Testis (tissue), 3 donors: ENCODE data around the gene OVOL1. TPM values are rescaled to one million over a fixed set of nuclear protein-coding genes. Genes with fewer than 3 reads are reported as not detected.

Experiments
- DNase-seq: peaks from one replicate; pipeline ENCODE4 v3.0.0-alpha.2; 2019
- H3K27ac ChIP-seq, 2 donors: fragments of 200-600 bp; sonication (generic); one replicate each; pipeline ENCODE4 v1.5.1; 2019
- H3K27me3 ChIP-seq: fragments of 200-600 bp; sonication (generic); one replicate; pipeline ENCODE4 v1.5.1; 2019
- H3K36me3 ChIP-seq: fragments of 200-600 bp; sonication (generic); one replicate; pipeline ENCODE4 v1.5.1; 2017; ENCODE audit warnings: low read depth; ENCODE audit errors: missing control alignments
- H3K4me1 ChIP-seq: fragments of 200-600 bp; sonication (generic); one replicate; pipeline ENCODE4 v1.5.1; 2019
- H3K4me3 ChIP-seq, 2 donors: fragments of 200-600 bp; sonication (generic); one replicate each; pipeline ENCODE4 v1.5.1; 2017 to 2019
- H3K9me3 ChIP-seq: fragments of 200-600 bp; sonication (generic); one replicate; pipeline ENCODE4 v1.5.1; 2017
- CTCF ChIP-seq, 3 experiments: fragments of 450-650 bp in 2 of 3; fragments of 200-600 bp in 1 of 3; sonication (generic) in 1 of 3; IDR thresholded peaks; one replicate each; pipeline ENCODE4 v1.5.1; 2016 to 2019; ENCODE audit warnings: antibody characterized with exemption in 3 of 3, mild to moderate bottlenecking in 2 of 3, moderate library complexity in 1 of 3
- POLR2A ChIP-seq: fragments of 450-650 bp; IDR thresholded peaks from one replicate; pipeline ENCODE4 v1.6.1; 2017; ENCODE audit warnings: antibody characterized with exemption, mild to moderate bottlenecking, moderate library complexity
- WGBS, 2 donors: methylation state at CpG; one replicate each; pipeline ENCODE4 v1.1.5; 2018; 5-methylcytosine and 5-hydroxymethylcytosine counted together
- intact Hi-C: fragments of 100-400 bp; cut with DNase I; formaldehyde crosslinking; loops from one replicate; pipeline ENCODE4 v1.15.1; 2023; ENCODE audit warnings: low total_unique reads
- polyA plus RNA-seq: library from polyadenylated mRNA; stranded (reverse); fragments of 350-450 nt; fragmentation: Illumina TruSeq; extraction: RNeasy Lipid Tissue Mini Kit (QIAGEN cat#74804); gene quantifications from one replicate; pipeline ENCODE4 v1.2.3, GENCODE V29; 2014; ENCODE audit warnings: low read depth, low replicate concordance; ENCODE audit not compliant: insufficient read depth
- total RNA-seq, 2 donors: library from RNA; depleted of rRNA; stranded (reverse); fragments of >200 nt; gene quantifications; one replicate each; pipeline ENCODE4 v1.2.3, GENCODE V29; 2016

OVOL1 gene
- total and polyA plus RNA-seq, 3 donors from 2014 or later: 27.6 to 72.4 (median 33.9) TPM

DNA sequence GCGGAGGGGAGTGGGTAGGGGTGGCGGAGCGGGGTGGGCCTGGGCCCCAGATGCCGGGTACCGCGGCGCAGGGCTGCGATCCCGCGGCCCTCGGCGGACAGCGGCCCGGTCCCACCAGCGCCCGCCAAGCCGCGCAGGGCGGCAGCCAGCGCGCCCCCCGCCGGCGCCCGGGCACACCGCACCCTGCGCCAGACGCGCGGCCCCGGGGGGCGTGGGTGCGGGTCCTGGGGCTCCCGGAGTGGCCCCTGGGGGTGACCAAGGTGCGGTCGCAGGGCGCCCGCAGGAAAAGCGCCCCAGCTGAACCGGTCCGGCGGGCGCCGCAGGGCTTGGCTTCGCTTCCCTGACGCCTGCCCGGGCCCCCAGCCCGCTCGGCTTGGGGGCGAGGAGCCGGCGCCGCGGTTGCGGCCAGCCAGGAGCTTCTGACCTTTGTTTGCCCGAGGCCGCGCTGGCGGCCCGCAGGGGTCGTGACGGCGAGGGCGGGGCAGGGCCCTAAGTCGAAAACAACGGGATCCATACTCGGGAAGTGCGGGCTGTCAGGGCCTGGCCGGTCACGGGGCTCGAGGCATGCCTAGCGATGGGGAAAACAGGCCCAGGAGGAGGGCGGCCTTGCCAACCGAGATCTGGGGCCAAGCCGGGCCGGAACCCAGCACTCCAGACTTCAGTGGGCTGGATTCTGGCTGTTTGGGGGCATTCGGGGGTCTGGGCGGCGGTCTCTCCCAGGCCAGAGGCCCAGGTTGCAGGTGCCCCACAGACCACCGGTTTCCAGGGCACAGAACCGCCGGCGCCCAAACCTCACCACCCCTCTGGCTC, 5.5 kb upstream of the OVOL1 start:
- no peaks in the 10 kb centered on the region for H3K9me3 ChIP-seq
- intact Hi-C loops: no loop called here
- no peaks in the 10 kb centered on the region for H3K36me3 ChIP-seq
- TF ChIP-seq CTCF (IDR thresholded peaks at IDR 0.05): peak in 1 of 3 experiments; percentile 53
- TF ChIP-seq POLR2A: no peak
- H3K4me3 ChIP-seq: peak overlapping the region; percentile 76 to 85
- 21 to 22% methylated on average over 11 to 35 of the region's 83 CpGs for WGBS, 2 donors
- no peak for DNase-seq
- H3K27me3 ChIP-seq: no peaks in the 10 kb centered on the region
- H3K27ac ChIP-seq: peak overlapping the region in 1 of 2 donors; percentile 41
- H3K4me1 ChIP-seq: peaks cover 4% of the 10 kb centered on the region

DNA sequence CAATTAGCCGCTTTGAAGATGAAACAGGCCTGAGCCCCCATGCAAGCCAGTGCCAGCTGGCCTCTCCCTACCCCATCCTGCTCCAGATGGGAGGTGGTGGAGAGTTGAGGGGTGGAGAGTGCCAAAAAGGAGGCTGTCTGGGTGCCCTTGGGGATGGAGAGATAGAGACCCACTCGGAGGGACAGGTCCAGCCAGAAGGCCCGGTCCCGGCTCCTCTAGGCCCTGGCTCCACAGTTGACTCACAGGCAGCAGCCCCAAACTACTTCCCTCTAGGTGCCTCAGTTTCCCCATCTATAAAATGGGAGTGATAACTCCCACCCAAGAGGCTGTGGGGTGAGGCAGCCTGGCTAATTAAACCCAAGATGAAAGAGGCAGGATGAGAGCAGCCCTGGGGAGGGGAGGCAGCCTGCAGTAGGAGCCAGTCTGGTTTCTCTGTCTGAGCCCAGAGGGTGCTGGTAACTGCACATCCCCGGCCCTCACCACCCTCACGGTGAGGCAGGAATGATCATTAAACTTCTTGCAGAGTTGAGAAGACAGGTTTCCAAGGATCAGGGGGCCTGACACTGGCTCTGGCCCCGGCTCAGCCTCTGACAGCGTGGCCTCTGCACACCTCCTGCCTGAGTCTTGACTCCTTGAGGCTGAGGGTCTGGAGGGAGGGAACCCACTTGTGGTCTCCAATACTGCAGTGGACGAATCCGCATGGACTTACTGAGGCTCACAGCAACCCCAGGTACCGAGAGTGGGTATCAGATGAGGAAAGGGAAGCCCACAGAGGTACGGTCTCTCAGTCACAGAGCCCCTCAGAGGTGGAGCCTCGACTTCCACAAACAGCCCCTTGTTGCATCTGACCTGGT, 4.7 kb upstream of the OVOL1 start:
- intact Hi-C loops: no loop called here
- peaks cover 4% of the 10 kb centered on the region for H3K4me1 ChIP-seq
- no peaks in the 10 kb centered on the region for H3K9me3 ChIP-seq
- H3K4me3 ChIP-seq: peak overlapping the region in 1 of 2 donors; percentile 85
- DNase-seq: no peak
- TF ChIP-seq POLR2A: no peak
- no peaks in the 10 kb centered on the region for H3K27me3 ChIP-seq
- WGBS, 2 donors: 69 to 85% methylated on average over 12 to 13 of the region's 13 CpGs
- H3K36me3 ChIP-seq: no peaks in the 10 kb centered on the region
- no peak overlapping the region for H3K27ac ChIP-seq

GRCh38 chr11:65782816-65783228, 4.0 kb upstream of the OVOL1 start:
- intact Hi-C loops: no loop called here

GRCh38 chr11:65785319-65786007, 1.4 kb upstream of the OVOL1 start:
- 68 to 75% methylated on average over 3 to 8 of the region's 8 CpGs for WGBS, 2 donors
- H3K36me3 ChIP-seq: no peaks in the 10 kb centered on the region
- H3K27me3 ChIP-seq: no peaks in the 10 kb centered on the region
- no peak for TF ChIP-seq POLR2A
- TF ChIP-seq CTCF (IDR thresholded peaks at IDR 0.05): no peak
- intact Hi-C loops: no loop called here
- peaks cover 4% of the 10 kb centered on the region for H3K4me1 ChIP-seq
- H3K27ac ChIP-seq: no peak overlapping the region
- no peak overlapping the region for H3K4me3 ChIP-seq
- H3K9me3 ChIP-seq: no peaks in the 10 kb centered on the region
- no peak for DNase-seq

More at GRCh38 chr11:65782816-65783228, 4.0 kb upstream of the OVOL1 start:
- 86 to 93% methylated on average over 8 to 9 of the region's 9 CpGs for WGBS, 2 donors
- Histone ChIP-seq H3K27me3 (no peaks in the 10 kb centered on the region), H3K4me1 (peaks cover 4% of the 10 kb centered on the region), H3K36me3 (no peaks in the 10 kb centered on the region), H3K4me3 (no peak overlapping the region), H3K9me3 (no peaks in the 10 kb centered on the region), H3K27ac (no peak overlapping the region)
- TF ChIP-seq POLR2A: no peak
- no peak for TF ChIP-seq CTCF (IDR thresholded peaks at IDR 0.05)
- DNase-seq: no peak
